ENCODE data around the gene NUP214.

The NUP214 gene

GRCh38 chr9:131280660-131281059 lies 155.3 kb downstream of the NUP214 start:
- no peak for FAIRE-seq

GRCh38 chr9:131281119-131281965 lies 156.0 kb downstream of the NUP214 start:
- FAIRE-seq: no peak

- no peak for FAIRE-seq
Measured at GRCh38 chr9:131282175-131282574, 156.8 kb downstream of the NUP214 start.

- no peak for FAIRE-seq
Measured at GRCh38 chr9:131282688-131283422, 157.5 kb downstream of the NUP214 start.
